Tibial artery (tissue), 4 donors: ENCODE measurements around the gene RAB28.

Experiments used
- DNase-seq, 2 donors: peaks; one replicate each; pipeline ENCODE4 v3.0.0-alpha.2; 2019
- H3K27ac ChIP-seq, 2 donors: fragments of 200-600 bp; sonication (generic) in 1 of 2; 1 replicate in 1 of 2; 2 replicates in 1 of 2; pipeline ENCODE4 v1.5.1; 2018 to 2019; ENCODE audit warnings: mild to moderate bottlenecking in 1 of 2
- H3K27me3 ChIP-seq, 2 donors: fragments of 200-600 bp; sonication (generic) in 1 of 2; one replicate each; pipeline versions ENCODE4 v1.5.1 to v1.6.0; 2016 to 2019
- H3K36me3 ChIP-seq, 3 donors: fragments of 200-600 bp; sonication (generic) in 2 of 3; one replicate each; pipeline ENCODE4 v1.5.1; 2016 to 2019; ENCODE audit warnings: mild to moderate bottlenecking in 2 of 3
- H3K4me1 ChIP-seq, 4 donors: fragments of 200-600 bp; sonication (generic) in 2 of 4; 1 replicate in 3 of 4; 2 replicates in 1 of 4; pipeline ENCODE4 v1.5.1; 2016 to 2019
- H3K4me3 ChIP-seq, 2 donors: fragments of 200-600 bp; sonication (generic) in 1 of 2; 1 replicate in 1 of 2; 2 replicates in 1 of 2; pipeline ENCODE4 v1.5.1; 2018 to 2019; ENCODE audit warnings: mild to moderate bottlenecking in 2 of 2
- H3K9me3 ChIP-seq, 3 donors: fragments of 200-600 bp; sonication (generic) in 1 of 3; one replicate each; pipeline ENCODE4 v1.5.1; 2016 to 2019
- intact Hi-C: fragments of 100-400 bp; cut with DNase I; formaldehyde crosslinking; loops from one replicate; pipeline ENCODE4 v1.15.0; 2023; ENCODE audit warnings: low total_unique reads
- TF ChIP-seq, protein P1 (sequence below), 2 experiments: fragments of 200-600 bp in 1 of 2; fragments of 450-650 bp in 1 of 2; IDR thresholded peaks; one replicate each; pipeline ENCODE4 v1.5.1; 2017 to 2019; ENCODE audit warnings: antibody characterized with exemption in 2 of 2, mild to moderate bottlenecking in 1 of 2, moderate library complexity in 1 of 2

RAB28 gene

DNA sequence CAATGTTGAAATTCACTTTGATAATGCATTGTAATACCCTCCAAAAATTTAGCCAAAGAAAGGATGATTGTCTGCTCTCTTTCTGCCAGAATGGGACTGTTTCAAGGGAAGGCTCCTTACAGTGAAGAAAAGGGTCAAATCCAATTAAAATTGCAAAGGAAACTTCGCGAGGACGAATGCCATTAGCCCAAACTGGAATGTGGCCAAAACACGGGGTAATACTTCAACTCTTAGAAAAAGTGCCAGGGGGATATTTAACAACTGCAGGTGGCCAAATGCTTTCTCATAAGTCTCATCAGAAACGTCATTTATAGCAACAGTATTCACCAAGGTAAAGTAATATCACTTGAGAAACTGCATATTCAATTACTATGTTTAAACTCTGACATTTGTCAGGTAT, 31.1 kb upstream of the RAB28 start:
- TF ChIP-seq, protein P1, sequence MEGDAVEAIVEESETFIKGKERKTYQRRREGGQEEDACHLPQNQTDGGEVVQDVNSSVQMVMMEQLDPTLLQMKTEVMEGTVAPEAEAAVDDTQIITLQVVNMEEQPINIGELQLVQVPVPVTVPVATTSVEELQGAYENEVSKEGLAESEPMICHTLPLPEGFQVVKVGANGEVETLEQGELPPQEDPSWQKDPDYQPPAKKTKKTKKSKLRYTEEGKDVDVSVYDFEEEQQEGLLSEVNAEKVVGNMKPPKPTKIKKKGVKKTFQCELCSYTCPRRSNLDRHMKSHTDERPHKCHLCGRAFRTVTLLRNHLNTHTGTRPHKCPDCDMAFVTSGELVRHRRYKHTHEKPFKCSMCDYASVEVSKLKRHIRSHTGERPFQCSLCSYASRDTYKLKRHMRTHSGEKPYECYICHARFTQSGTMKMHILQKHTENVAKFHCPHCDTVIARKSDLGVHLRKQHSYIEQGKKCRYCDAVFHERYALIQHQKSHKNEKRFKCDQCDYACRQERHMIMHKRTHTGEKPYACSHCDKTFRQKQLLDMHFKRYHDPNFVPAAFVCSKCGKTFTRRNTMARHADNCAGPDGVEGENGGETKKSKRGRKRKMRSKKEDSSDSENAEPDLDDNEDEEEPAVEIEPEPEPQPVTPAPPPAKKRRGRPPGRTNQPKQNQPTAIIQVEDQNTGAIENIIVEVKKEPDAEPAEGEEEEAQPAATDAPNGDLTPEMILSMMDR (IDR thresholded peaks at IDR 0.05): no peak
- DNase-seq: no peak
- no peaks in the 10 kb centered on the region for H3K4me1 ChIP-seq
- H3K27me3 ChIP-seq: peaks cover 0 to 11% of the 10 kb centered on the region in 2 donors
- H3K9me3 ChIP-seq: no peaks in the 10 kb centered on the region
- H3K27ac ChIP-seq: no peak overlapping the region
- H3K36me3 ChIP-seq: no peaks in the 10 kb centered on the region
- H3K4me3 ChIP-seq: no peak overlapping the region
- intact Hi-C loops: no loop called here

DNA sequence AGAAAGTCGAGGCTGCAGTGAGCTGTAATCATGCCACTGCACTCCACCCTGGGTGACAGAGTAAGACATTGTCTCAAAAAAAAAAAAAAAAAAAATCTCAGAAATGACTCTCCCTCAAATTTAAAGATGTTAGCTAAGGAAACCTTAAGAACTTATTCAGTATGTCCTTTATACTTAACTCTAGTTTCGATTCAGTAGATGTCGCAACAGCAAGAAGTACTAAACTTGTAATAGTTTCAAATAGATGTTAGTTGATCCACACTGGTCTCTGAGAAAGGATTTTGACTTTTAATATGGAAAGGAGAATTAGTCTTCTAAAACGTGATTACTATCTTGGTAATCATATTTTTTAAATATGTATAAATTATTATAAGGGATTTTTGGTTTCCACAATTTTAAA, 30.6 kb upstream of the RAB28 start:
- H3K4me1 ChIP-seq: no peaks in the 10 kb centered on the region

DNA sequence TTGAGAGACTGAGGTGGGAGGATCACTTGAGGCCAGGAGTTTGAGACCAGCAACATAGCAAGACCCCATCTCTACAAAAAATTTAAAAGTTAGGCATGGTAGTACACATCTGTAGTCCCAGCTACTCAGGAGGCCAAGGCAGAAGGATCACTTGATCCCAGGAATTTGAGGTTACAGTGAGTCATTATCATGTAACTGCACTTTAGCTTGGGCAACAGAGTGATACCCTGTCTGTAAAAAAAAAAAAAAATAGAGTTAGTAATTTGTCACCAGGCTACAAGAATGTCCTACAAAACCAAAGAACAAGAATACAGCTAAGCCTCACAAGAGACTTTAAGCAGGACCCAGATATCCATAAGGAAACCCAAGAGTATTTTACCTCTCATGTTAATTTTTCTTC, 27.0 kb upstream of the RAB28 start:
- no peaks in the 10 kb centered on the region for H3K4me1 ChIP-seq
- no peak for DNase-seq
- H3K27ac ChIP-seq: no peak overlapping the region
- peaks cover 0 to 11% of the 10 kb centered on the region in 2 donors for H3K27me3 ChIP-seq
- H3K9me3 ChIP-seq: no peaks in the 10 kb centered on the region
- H3K4me3 ChIP-seq: no peak overlapping the region
- intact Hi-C loops: no loop called here
- TF ChIP-seq, protein P1 (IDR thresholded peaks at IDR 0.05): no peak
- no peaks in the 10 kb centered on the region for H3K36me3 ChIP-seq

More for the DNA sequence above, 30.6 kb upstream of the RAB28 start:
- Histone ChIP-seq H3K4me3 (no peak overlapping the region), H3K9me3 (no peaks in the 10 kb centered on the region), H3K36me3 (no peaks in the 10 kb centered on the region), H3K27me3 (peaks cover 0 to 11% of the 10 kb centered on the region in 2 donors), H3K27ac (no peak overlapping the region)
- TF ChIP-seq, protein P1 (IDR thresholded peaks at IDR 0.05): no peak
- DNase-seq: no peak
- intact Hi-C loops: no loop called here

DNA sequence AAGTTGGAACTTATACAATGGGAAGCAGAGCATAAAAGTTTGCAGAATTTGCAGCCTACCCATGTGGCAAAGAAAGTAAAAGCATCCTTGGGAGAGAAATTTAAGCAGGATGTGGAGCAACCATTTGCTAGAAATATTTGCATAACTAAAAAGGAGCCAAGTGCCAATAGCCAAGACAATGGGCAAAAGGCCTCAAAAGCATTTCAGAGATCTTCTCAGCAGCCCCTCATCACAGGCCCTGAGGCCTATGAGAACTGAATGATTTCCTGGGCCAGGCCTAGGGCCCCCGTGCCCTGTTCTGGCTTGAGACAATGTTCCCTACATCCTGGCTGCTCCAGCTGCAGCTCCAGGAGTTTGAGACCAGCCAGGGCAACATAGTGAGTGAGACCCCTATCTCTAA, 25.3 kb upstream of the RAB28 start:
- no peak overlapping the region for H3K4me3 ChIP-seq
- H3K27ac ChIP-seq: no peak overlapping the region
- H3K36me3 ChIP-seq: no peaks in the 10 kb centered on the region
- TF ChIP-seq, protein P1 (IDR thresholded peaks at IDR 0.05): no peak
- no peaks in the 10 kb centered on the region for H3K9me3 ChIP-seq
- no peaks in the 10 kb centered on the region for H3K4me1 ChIP-seq
- no peak for DNase-seq
- intact Hi-C loops: no loop called here
- H3K27me3 ChIP-seq: peaks cover 0 to 11% of the 10 kb centered on the region in 2 donors

DNA sequence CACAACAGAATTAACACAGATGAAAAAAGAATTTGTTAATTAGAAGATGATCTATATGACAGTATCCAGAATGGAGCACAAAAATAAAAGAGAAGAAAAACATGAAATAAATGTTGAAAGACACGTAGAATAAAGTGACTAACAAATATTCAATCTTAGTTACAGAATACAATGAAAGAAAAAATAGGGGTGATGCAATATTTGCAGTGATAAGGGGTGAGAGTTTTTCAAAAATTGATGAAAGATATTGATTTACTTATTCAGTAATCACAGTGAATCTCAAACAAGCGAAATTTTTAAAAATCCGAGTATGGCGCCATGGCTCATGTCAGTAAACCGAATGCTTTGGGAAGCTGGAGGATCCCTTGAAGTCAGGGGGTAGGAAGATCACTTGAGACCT, 20.2 kb upstream of the RAB28 start:
- H3K4me1 ChIP-seq: no peaks in the 10 kb centered on the region
- no peaks in the 10 kb centered on the region for H3K9me3 ChIP-seq
- TF ChIP-seq, protein P1 (IDR thresholded peaks at IDR 0.05): no peak
- no peak overlapping the region for H3K27ac ChIP-seq
- intact Hi-C loops: no loop called here
- H3K36me3 ChIP-seq: no peaks in the 10 kb centered on the region
- peaks cover 0 to 3% of the 10 kb centered on the region in 2 donors for H3K27me3 ChIP-seq
- no peak overlapping the region for H3K4me3 ChIP-seq
- no peak for DNase-seq

DNA sequence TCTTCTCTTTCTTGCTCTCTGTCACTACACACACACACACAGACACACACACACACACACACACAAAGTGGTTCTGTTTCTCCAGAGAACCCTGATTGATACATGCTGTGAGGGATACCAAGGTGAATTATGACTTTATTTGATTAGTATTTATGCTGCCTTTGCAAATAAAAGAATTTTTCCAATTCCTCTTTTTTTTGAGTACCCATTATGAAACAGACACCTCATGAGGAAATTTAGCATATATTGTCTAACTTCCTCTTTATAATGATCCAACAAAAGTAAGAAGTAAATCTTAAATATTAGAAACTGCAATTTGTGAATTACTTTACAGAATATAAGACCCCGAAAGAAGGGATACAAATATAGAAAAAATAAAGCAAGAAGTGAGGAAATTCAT, 14.3 kb upstream of the RAB28 start:
- intact Hi-C loops: no loop called here
- H3K36me3 ChIP-seq: no peaks in the 10 kb centered on the region
- H3K4me3 ChIP-seq: no peak overlapping the region
- no peak for DNase-seq
- peaks cover 0 to 5% of the 10 kb centered on the region in 2 donors for H3K27me3 ChIP-seq
- no peak overlapping the region for H3K27ac ChIP-seq
- TF ChIP-seq, protein P1 (IDR thresholded peaks at IDR 0.05): no peak
- H3K4me1 ChIP-seq: no peaks in the 10 kb centered on the region
- no peaks in the 10 kb centered on the region for H3K9me3 ChIP-seq
